Left hindlimb (tissue), 1 donor: ENCODE data around the gene EAPP.
A peak's percentile ranks its signal among the peaks of the same experiment; 100 is the strongest.
"Not testable (repeated sequence)": the region's sequence is repeated elsewhere in the genome, so short reads cannot be mapped to it uniquely, and the experiment has no call there.

Experiments
- DNase-seq: peaks from one replicate; pipeline ENCODE4 v3.0.0-alpha.2; 2018

EAPP gene

GRCh38 chr14:34539407-34540180 is at the start of gene EAPP:
TSS of gene EAPP (minus strand) at chr14:34539701. CDS start at chr14:34539628, 73 bp downstream.
- peak; percentile 98 for DNase-seq

GRCh38 chr14:34583525-34583924 is 44.0 kb upstream of the EAPP start:
- DNase-seq, result no peak

GRCh38 chr14:34582117-34582680 is 42.7 kb upstream of the EAPP start:
- DNase-seq, result no peak

GRCh38 chr14:34580381-34580780 is 40.9 kb upstream of the EAPP start:
- no peak for DNase-seq

- DNase-seq, result no peak
These were observed 32.3 kb upstream of the EAPP start for GRCh38 chr14:34571771-34572170.

GRCh38 chr14:34569750-34570149 is 30.2 kb upstream of the EAPP start:
- no peak for DNase-seq

GRCh38 chr14:34568803-34569202 is 29.3 kb upstream of the EAPP start:
- no peak for DNase-seq

GRCh38 chr14:34562776-34563150 is 23.3 kb upstream of the EAPP start:
- no peak for DNase-seq

- not testable (repeated sequence) for DNase-seq
These were observed 22.7 kb upstream of the EAPP start for GRCh38 chr14:34562037-34562775.

GRCh38 chr14:34556498-34556829 is 17.0 kb upstream of the EAPP start:
- not testable (repeated sequence) for DNase-seq

- not testable (repeated sequence) for DNase-seq
These were observed 16.3 kb upstream of the EAPP start for GRCh38 chr14:34555583-34556497.

- DNase-seq, result no peak
These were observed 15.2 kb upstream of the EAPP start for GRCh38 chr14:34554540-34555250.

- not testable (repeated sequence) for DNase-seq
These were observed 9.9 kb upstream of the EAPP start for GRCh38 chr14:34549276-34549966.

- no peak for DNase-seq
These were observed 9.0 kb upstream of the EAPP start for GRCh38 chr14:34548472-34548981.

- not testable (repeated sequence) for DNase-seq
These were observed 7.6 kb upstream of the EAPP start for GRCh38 chr14:34547136-34547520.

- not testable (repeated sequence) for DNase-seq
These were observed 7.0 kb upstream of the EAPP start for GRCh38 chr14:34546272-34547135.

GRCh38 chr14:34540181-34541059 is 919 bp upstream of the EAPP start:
- not testable (repeated sequence) for DNase-seq

GRCh38 chr14:34538871-34539406 is 562 bp downstream of the EAPP start:
- DNase-seq, result no peak

- not testable (repeated sequence) for DNase-seq
These were observed 1.4 kb downstream of the EAPP start for GRCh38 chr14:34538096-34538495.
